ENCODE data around the gene DDX4. TPM values are rescaled to one million over a fixed set of nuclear protein-coding genes. Genes with fewer than 3 reads are reported as not detected.
"Not testable (repeated sequence)": the region's sequence is repeated elsewhere in the genome, so short reads cannot be mapped to it uniquely, and the experiment has no call there.

Gene DDX4
- polyA plus RNA-seq, 3 donors = not detected

DNA sequence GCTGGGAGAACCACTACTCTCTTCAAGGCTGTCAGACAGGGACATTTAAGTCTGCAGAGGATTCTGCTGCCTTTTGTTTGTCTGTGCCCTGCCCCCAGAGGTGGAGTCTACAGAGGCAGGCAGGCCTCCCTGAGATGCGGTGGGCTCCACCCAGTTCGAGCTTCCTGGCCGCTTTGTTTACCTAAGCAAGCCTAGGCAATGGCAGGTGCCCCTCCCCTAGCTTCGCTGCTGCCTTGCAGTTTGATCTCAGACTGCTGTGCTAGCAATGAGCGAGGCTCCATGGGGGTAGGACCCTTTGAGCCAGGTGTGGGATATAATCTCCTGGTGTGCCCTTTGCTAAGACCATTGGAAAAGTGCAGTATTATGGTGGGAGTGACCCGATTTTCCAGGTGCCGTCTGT is 71.0 kb downstream of the DDX4 start:
- not testable (repeated sequence) for DNase-seq (ENCODE audit: extremely low read depth in 1 of 11, low read depth in 9 of 11, low spot score in 4 of 11)

- not testable (repeated sequence) for DNase-seq (ENCODE audit: extremely low read depth in 1 of 11, low read depth in 9 of 11, low spot score in 4 of 11)
Measured at GRCh38 chr5:55815939-55816338, 78.1 kb downstream of the DDX4 start.

DNA sequence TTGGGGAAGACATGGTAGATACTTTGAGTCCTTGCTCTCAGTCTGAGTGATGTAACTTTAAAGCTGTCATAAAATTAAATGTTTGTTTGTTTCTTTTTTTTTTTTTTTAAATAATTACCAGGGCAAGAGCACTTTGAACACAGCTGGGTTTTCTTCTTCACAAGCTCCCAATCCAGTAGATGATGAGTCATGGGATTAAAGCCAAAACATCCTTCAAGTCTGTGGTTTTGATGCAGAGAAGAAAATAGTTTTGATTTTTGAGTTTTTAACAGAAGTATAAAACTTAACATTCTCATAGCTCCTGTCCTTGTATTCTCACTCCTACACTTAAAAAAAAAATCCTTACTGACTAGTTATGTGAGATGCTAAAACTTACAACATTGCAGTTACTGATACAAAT is 78.5 kb downstream of the DDX4 start:
- DNase-seq (ENCODE audit: extremely low read depth in 1 of 11, low read depth in 9 of 11, low spot score in 4 of 11) = no peak

DNA sequence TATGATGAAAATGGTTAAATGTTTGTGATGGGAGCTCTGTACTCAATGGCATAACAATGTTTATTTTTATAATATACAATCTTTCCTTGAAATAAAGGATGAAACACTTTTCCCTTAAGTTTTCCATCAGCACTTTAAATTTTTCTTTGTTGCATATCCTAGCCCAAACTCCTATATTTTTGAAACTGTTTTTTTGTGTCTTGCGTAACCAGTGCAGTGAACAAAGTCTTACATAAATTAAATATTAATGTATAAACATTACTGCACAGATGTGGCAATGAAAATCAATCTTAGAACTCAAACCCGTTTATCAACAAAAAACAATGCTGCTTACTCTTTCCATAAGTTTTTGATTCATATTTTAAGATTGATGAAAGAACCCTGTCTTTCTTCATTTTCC is 79.2 kb downstream of the DDX4 start:
- DNase-seq (ENCODE audit: extremely low read depth in 1 of 11, low read depth in 9 of 11, low spot score in 4 of 11) = no peak

- no peak for DNase-seq (ENCODE audit: extremely low read depth in 1 of 11, low read depth in 9 of 11, low spot score in 4 of 11)
Measured at GRCh38 chr5:55820488-55820887, 82.6 kb downstream of the DDX4 start.

GRCh38 chr5:55821731-55822512 is 84.1 kb downstream of the DDX4 start:
- peak in 8 of 11 donors; percentile 12 to 27 (median 20) for DNase-seq (ENCODE audit: extremely low read depth in 1 of 11, low read depth in 9 of 11, low spot score in 4 of 11)

DNA sequence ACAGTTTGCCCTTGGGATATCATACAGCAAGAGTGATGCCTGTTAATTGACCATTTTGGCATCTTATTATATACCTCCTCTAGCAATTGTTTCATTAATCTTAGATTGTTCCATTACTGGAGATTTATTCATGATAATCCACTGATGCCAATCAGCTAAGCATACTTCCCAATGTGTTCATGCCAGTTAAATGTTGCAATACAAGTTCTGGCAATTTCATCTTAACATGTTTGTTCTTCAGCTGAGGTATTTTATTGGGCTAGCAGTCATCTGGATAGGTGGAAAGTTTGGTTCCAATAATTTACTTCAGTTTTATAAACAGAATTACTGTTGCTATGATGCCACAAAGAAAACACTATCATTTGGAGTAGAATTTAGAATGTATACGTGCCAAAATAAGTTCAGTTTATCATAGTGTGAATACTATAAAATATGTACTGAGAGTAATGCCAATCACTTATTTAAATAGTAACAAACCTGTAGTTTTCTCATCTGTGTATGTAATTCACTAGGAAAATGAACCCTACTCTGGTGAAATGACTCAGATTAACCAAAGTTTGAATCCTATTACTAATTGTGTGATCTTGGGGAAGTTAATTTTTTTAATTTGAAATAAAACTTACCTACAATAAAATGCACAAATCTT is 85.4 kb downstream of the DDX4 start:
- no peak for DNase-seq (ENCODE audit: extremely low read depth in 1 of 11, low read depth in 9 of 11, low spot score in 4 of 11)

DNA sequence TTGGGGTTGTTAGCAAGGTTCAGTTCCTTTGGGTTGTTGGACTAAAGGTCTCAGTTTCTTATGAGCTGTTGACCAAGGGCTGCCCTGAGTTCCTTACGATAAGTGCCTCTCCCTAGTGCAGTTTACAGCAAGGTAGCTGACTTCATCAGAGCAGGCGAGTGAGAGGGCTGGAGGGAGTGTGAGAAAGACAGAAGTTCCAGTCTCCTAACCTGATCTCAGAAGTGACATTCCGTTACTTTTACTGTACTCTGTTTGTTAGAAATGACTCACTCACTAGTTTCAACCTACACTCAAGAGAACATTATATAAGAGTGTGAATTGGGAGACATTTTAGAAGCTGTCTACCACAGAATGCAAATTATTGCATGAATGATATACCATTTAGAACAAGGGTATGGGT is 92.1 kb downstream of the DDX4 start:
- no peak for DNase-seq (ENCODE audit: extremely low read depth in 1 of 11, low read depth in 9 of 11, low spot score in 4 of 11)

DNA sequence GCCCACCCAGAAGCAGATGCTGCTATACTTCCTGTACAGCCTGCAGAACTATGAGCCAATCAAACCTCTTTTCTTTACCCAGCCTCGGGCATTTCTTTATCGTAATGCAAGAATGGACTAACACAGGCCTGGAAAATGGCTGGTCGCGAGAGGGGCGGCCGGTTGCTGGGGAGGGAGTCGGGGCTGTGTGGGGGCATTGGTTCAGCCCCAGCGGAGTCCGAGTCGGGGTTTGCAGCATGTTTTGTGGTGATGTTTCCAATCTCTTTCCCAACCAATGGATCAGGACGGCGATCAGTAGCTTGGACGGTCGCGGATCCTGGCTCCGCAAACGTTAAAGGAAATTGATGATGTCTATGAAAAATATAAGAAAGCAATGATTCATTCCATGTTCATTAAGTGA is 94.6 kb downstream of the DDX4 start:
- DNase-seq (ENCODE audit: extremely low read depth in 1 of 11, low read depth in 9 of 11, low spot score in 4 of 11) = no peak

- DNase-seq (ENCODE audit: extremely low read depth in 1 of 11, low read depth in 9 of 11, low spot score in 4 of 11) = no peak
Measured at GRCh38 chr5:55836191-55836590, 98.3 kb downstream of the DDX4 start.

GRCh38 chr5:55841976-55842375 is 104.1 kb downstream of the DDX4 start:
- DNase-seq (ENCODE audit: extremely low read depth in 1 of 11, low read depth in 9 of 11, low spot score in 4 of 11) = no peak

DNA sequence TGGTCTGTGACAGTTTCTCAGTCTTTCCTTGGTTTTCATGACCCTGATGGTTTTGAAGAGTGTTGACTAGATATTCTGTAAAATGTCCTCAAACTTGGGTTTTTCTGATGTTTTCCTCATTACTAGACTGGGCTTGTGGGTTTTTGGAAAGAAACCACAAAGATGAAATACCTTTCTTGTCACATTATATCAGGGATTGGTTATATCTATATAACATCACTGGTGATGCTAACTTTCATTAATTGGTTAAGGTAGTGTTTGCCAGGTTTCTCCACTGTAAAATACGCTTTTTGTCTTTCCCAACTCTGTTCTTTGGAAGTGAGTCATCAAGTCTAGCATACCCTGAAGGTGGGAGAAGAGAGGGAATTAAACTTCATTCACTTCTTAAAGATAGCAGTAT is 110.0 kb downstream of the DDX4 start:
- DNase-seq (ENCODE audit: extremely low read depth in 1 of 11, low read depth in 9 of 11, low spot score in 4 of 11) = no peak

DNA sequence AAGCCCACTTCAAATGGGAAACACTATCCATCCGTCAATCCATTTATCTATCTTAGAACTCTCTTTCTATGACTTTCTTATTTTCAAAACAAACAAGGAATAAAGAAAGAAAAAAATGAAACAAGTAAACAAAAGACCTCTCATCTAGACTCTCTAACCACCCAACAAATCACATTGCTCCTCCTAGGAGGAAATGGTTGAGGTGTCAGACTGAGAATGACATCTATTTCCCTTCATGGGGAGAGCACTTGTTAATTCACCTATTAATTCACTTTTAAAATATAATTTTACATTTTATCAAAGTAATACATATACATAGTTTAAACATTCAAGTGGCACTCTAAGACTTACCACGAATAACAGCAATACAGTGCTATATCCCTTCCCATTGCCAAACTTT is 110.9 kb downstream of the DDX4 start:
- no peak for DNase-seq (ENCODE audit: extremely low read depth in 1 of 11, low read depth in 9 of 11, low spot score in 4 of 11)

DNA sequence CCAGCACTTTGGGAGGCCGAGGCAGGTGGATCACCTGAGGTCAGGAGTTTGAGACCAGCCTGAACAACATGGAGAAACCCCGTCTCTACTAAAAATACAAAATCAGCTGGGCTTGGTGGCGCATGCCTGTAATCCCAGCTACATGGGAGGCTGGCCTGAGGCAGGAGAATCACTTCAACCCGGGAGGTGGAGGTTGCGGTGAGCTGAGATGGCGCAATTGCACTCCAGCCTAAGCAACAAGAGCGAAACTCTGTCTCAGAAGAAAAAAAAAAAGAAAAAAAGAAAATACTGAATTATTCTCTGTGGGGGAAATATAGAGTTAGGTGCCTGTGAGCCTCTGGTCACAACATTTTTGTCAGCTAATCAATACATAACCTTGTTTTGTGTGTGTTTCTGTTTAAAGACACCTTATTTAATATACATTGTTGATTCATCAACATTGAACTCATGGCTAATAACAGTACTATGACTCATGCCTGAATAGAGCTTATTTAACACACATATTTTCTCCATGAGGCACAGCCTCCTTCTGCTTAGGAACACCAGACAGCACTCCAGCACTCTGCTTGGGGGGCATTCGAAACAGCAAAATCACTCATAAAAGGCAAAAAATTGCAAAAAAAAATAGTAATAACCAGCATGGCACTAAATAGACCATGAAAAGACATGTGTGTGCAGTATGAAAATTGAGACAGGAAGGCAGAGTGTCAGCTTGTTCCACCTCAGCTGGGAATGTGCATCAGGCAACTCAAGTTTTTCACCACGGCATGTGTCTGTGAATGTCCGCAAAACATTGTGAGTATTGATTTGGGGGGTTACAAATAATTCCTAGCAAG is 113.2 kb downstream of the DDX4 start, which contains the start of gene IL31RA:
IL31RA (plus strand) TSS at position 519 of the 836 bp plus-strand sequence; CDS start at position 733, 214 bp downstream.
- DNase-seq (ENCODE audit: extremely low read depth in 1 of 11, low read depth in 9 of 11, low spot score in 4 of 11) = no peak

DNA sequence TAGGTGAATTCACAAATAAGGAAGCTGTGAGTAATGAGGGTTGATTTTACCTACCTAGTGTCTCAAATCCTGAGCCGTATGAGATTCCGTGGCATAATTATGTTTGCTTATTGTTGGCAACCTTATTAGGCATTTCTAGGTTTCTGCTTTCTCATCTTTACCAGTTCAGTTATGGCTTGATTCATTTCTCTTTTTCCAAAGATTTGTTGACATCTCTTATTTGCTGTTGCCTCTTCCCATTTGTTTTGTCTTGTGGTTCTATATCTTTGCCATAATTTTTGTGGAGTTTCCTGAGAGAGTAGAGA is 113.8 kb downstream of the DDX4 start:
- no peak for DNase-seq (ENCODE audit: extremely low read depth in 1 of 11, low read depth in 9 of 11, low spot score in 4 of 11)

- DNase-seq (ENCODE audit: extremely low read depth in 1 of 11, low read depth in 9 of 11, low spot score in 4 of 11) = no peak
Measured at GRCh38 chr5:55852503-55852902, 114.6 kb downstream of the DDX4 start.

GRCh38 chr5:55853041-55853670 is 115.3 kb downstream of the DDX4 start:
- DNase-seq (ENCODE audit: extremely low read depth in 1 of 11, low read depth in 9 of 11, low spot score in 4 of 11) = no peak

- DNase-seq (ENCODE audit: extremely low read depth in 1 of 11, low read depth in 9 of 11, low spot score in 4 of 11) = no peak
Measured at GRCh38 chr5:55853818-55854217, 116.0 kb downstream of the DDX4 start.

DNA sequence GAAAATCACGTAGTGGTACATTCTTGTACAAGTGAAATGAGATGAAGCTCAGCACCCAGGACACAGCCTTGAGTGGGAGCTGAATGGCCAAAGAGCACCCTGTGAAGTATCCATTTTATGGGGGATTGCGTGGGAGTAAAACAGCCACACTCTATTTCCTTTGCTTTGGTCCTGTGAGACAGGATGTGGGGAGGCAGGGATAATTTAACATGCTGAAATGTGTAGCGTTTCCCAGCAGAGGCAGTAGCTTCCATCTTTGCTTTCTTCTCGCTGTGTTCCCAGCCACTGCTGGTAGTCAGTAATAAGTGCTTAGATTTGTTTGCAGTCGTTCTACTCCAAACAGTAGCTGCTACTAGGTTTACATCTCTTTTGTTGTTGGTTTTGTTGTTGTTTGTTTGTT is 117.6 kb downstream of the DDX4 start:
- peak in 2 of 11 donors; percentile 4 to 13 for DNase-seq (ENCODE audit: extremely low read depth in 1 of 11, low read depth in 9 of 11, low spot score in 4 of 11)

All from renal cortex interstitium (tissue), 11 donors.